ENCODE measurements around the gene SPACA7.

- TF ChIP-seq EZH2phosphoT487 (IDR thresholded peaks at IDR 0.05; ENCODE audit: borderline replicate concordance, low read length) (no peak), CTCF (conservative IDR thresholded peaks at IDR 0.05; ENCODE audit: low read depth, low read length) (no peak)
These were observed 7.3 kb upstream of the SPACA7 start for GRCh38 chr13:112368883-112369282.
